GM18907 (cell line): ENCODE measurements around the gene BLOC1S5.

ENCODE experiments used
- ATAC-seq: cut with Tn5 transposase; IDR thresholded peaks from one replicate; pipeline ENCODE4 v1.9.1; 2021; ENCODE audit warnings: mild to moderate bottlenecking, moderate library complexity; ENCODE audit not compliant: unreplicated experiment

The BLOC1S5 gene

GRCh38 chr6:8082572-8082953 lies 18.4 kb upstream of the BLOC1S5 start:
- ATAC-seq = no peak

DNA sequence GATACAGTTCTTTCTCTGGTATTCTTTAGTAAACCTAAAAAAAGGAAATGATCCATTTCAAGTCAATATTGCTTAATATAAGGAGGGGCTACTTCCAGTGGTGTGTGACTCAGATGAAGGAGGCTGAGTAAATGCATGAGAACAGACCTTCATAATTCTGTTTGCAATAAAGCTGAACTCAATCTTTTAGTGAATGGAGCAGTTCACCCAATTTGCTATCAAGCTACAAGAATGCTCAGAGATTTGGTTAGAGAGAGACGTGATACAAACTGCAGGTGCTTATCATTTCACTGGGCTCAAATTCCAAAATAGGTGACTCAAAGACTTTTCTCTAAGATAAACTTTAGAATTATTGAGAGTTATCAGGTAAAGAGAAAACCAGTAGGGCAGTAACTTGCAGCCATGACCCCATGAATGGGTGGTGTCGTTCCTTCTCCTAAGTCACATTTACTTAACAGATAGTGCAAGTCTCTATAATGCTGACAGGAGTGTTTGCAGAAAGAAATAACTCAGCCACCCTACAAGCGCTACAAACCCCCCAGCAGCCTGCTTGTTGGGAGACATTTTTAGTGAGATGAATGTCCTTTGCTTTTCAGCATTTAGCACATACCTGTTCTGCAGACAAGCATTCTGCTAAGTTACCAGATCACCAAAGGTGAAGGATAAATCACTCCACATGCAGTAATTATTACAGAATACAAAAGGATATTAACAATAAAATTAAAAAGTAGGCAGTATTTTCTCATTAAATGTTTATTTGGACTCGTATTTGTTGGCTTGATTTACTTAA lies 16.4 kb upstream of the BLOC1S5 start:
- ATAC-seq = no peak

DNA sequence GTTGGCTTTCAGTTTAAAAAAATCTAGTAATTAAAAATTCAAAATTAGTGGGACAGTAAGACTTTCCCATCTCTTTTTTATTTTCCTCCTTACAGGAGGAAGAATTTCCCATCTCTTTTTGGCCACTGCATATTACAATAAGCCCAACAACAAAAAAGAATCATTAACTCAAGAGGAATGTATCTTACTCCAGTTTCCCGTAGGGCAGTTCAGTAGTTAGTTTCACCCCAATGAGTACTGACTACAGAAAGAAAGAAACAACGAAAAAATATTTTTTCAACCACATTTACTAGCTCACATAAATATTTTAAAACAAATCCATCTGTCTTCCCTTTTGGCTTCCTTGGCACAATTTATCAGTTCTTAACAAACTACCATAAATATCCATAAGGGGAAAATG lies 14.9 kb upstream of the BLOC1S5 start:
- no peak for ATAC-seq

DNA sequence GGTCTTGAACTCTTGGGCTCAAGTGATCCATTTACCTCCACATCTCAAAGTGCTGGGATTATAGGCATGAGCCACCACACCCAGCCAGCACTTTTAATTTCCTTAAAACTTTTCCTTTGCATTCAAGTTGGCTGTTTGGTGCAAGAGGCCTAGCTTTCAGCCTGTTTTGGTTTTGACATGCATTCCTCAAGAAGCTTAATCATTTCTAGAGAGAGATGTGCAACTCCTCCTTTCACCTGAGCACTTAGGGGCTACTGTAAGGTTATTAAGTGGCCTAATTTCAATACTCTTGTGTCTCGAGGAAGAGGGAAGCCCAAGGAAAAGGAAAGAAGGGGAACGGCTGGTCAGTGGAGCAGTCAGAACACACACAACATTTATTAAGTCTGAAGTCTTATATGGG lies 13.8 kb upstream of the BLOC1S5 start:
- ATAC-seq = no peak

DNA sequence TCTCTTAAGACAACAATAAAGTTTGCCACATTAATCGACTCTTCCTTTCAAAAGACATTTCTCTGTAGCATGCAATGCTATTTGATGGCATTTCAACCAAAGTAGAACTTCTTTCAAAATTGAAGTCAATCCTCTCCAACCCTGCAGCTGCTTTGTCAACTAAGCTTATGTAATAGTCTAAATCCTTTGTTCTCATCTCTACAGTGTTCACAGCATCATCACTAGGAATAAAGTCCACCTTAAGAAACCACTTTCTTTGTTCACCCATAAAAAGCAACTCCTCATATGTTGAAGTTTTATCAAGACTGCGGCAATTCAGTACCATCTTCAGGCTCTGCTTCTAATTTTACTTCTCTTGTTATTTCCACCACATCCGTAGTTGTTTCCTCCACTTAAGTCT lies 11.5 kb upstream of the BLOC1S5 start:
- no peak for ATAC-seq

- no peak for ATAC-seq
Measured at GRCh38 chr6:8075185-8075584, 11.0 kb upstream of the BLOC1S5 start.

GRCh38 chr6:8074213-8074612 lies 10.0 kb upstream of the BLOC1S5 start:
- ATAC-seq = no peak

DNA sequence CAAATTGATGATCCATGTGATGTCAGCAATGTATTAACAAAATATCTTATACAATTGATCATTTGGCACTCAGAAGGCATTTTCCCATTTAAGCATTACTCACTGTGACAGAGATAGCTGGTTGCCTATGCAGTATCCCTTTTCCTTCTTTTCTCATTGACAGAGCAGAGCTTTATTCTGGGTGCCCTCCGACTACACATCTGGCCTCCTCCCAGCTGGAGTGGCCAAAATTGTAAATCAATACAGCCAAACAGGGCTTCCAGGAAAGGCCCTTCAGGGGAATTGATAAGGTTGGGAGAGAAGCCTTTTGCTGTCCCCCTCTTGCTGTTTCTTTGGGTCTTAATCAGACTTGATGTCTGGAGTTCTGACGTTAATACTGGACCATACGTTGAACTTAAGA lies 9.6 kb upstream of the BLOC1S5 start:
- ATAC-seq = no peak

DNA sequence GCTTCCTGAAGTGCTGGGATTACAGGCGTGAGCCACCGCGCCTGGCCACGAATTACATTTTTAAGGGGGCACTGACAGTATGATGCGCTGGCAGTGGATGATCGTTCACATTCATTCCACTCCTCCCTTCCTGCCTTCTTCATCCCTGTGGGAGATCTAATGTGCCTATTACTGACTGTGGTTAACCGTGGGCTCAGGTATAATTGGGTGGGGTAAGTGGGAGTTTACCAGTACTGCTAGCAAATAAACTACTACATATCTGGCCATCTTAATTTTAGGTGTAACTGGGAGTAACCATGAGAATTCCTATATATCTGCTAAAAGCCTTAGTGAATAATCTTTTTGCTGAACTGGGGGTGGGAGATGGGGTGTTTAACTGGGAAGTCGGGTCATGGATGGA lies 6.5 kb upstream of the BLOC1S5 start:
- no peak for ATAC-seq

GRCh38 chr6:8069631-8070284 lies 5.6 kb upstream of the BLOC1S5 start:
- ATAC-seq = no peak

DNA sequence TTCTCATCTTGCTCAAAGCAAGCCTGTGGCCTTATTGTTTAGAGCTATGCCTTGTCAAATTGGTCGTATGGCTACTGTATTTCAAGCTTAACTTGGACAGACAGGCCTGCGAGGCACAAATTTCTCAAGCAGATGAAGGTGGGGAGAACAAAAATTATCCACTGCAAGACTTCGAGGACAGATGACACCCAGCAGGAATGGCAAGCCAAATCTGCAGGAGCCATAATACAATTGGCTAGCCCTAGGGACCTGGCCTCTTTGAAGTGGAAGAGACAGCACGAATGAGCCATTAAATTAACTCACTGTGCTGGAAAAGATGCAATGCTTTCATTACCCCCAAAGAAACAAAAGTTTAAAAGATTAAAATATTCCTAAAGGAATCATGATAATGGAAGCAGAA lies 5.0 kb upstream of the BLOC1S5 start:
- ATAC-seq = no peak

GRCh38 chr6:8066108-8066507 lies 1.9 kb upstream of the BLOC1S5 start:
- ATAC-seq = no peak

- peak; percentile 32 for ATAC-seq
Measured at GRCh38 chr6:8065519-8065911, 1.3 kb upstream of the BLOC1S5 start.

- ATAC-seq = no peak
Measured at GRCh38 chr6:8064638-8065518, 689 bp upstream of the BLOC1S5 start.

- ATAC-seq = no peak
Measured at GRCh38 chr6:8061736-8062135, 2.5 kb downstream of the BLOC1S5 start.

DNA sequence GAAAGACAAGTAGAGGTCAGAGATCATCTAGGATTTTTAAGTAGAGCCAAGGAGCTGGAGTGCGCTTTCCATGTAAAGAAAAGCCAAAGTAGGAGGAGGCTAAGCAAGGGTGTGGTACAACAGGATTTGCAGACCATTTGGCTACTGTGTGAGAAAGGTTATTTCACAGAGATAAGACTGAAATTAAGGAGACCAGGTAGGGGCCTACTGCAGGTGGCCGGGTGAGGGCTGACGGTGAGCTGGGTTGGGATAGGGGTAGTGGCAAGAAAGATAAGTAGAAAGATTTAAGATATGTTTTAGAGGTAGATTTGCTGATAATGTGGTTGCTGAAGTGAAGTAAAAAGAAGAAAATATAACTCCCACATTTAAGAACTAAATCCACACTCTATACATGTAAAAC lies 3.8 kb downstream of the BLOC1S5 start:
- ATAC-seq = no peak

- ATAC-seq = no peak
Measured at GRCh38 chr6:8059129-8059528, 5.1 kb downstream of the BLOC1S5 start.

- ATAC-seq = no peak
Measured at GRCh38 chr6:8057793-8058192, 6.4 kb downstream of the BLOC1S5 start.

DNA sequence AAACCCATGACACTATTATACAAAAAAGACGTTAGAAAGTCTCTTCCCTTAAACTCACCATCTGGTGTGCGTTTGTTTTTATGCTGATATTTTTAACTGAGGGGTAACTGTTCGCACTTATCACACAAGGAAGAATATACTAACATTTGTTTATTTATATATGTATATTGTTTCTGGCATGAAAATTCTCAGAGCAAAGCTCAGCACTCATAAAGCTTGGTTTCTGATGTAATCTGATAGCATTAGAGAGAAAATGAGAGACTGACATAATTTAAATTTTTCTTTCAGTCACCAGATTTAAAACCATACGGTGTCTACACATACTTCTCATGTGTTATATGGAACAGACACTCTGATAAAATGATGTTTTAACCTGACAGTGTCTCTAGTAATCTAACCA lies 6.9 kb downstream of the BLOC1S5 start:
- ATAC-seq = no peak

GRCh38 chr6:8054276-8054675 lies 9.9 kb downstream of the BLOC1S5 start:
- no peak for ATAC-seq

DNA sequence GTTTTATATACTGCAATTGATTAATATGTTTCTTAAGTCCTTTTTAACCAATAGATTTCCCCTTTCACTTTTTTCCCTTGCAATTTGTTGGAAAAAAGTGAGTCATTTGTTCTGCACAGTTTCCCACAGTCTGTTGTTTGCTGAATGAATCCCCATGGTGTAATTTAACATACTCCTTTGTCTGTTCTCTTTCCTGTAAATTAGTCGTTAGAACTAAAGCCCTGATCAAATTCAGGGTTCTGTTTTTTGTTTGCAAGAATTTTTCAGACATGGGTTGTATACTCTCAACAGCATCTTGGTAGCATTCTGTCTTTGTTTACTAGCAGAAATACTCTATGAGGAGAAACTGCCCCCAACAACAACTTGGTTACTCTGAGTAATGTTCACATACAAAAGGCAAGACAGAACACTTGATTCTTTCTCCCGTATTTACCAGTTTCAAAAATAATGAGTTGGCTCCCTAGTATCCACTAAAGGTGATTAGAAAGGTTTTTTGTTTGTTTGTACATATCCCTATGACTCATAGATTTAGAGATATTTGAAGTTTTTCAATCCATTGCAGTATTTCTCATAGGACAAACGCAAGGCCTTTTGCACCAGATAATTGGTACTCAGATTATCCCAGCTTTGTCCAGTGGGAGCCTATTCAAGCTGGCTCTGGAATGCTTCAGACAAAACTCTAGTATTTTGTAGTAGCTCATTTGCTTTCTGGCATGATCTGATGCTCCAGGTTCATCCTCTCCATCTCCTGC lies 16.5 kb downstream of the BLOC1S5 start:
- no peak for ATAC-seq
